Measurements from ENCODE around the gene GNG12. TPM values are rescaled to one million over a fixed set of nuclear protein-coding genes. Genes with fewer than 3 reads are reported as not detected.

GNG12 gene
- total RNA-seq, 2 experiments from 2014 or later = not detected

DNA sequence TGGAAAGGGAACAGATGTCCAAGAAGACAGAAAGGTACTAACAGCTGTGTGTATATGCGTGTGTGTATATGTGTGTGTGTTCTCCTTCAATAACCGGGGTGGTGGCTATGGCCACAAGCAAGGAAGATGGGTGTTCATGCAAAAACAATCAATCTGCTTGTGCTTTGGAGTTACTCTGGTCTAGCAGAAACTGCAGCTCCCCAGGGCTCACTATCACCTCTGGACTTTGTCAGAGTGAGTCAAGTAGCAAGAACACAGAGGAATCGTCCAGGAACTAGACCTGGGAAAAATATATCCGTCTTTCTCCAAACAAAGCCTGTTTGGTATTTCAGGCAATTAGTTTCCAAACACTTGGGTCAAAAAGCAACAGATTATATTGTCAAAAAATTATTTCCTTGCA lies 68.6 kb downstream of the GNG12 start:
- Mint-ChIP-seq H3K27me3 (peaks cover 50% of the 10 kb centered on the region), H3K9me3 (no peaks in the 10 kb centered on the region), H3K27ac (no peak overlapping the region), H3K4me3 (no peak overlapping the region), H3K4me1 (ENCODE audit: low read depth) (peaks cover 6% of the 10 kb centered on the region), H3K36me3 (ENCODE audit: low read depth) (no peaks in the 10 kb centered on the region)
- TF ChIP-seq CTCF (IDR thresholded peaks at IDR 0.05) = no peak
- intact Hi-C loops (cut with DNase I, micrococcal nuclease) = loop anchor here (5.0 to 10.0 kb wide), 2 partner anchors 77 to 530 kb away; partner anchors contain the start of gene GADD45A (in 1 of the 2)
- Histone ChIP-seq H3K27me3 (ENCODE audit: control insufficient read depth in 1 of 2, insufficient read depth in 2 of 2, low read length in 2 of 2) (peaks cover 9 to 14% of the 10 kb centered on the region in 2 experiments), H3K9me3 (ENCODE audit: control insufficient read depth in 1 of 2, insufficient read depth in 1 of 2, low read length in 2 of 2) (no peaks in the 10 kb centered on the region), H3K27ac (ENCODE audit: low read depth in 1 of 2, low read length in 2 of 2) (no peak overlapping the region), H3K4me3 (ENCODE audit: low read length) (no peak overlapping the region), H3K4me1 (ENCODE audit: insufficient read depth, low read length) (peaks cover 6% of the 10 kb centered on the region), H3K36me3 (ENCODE audit: insufficient read depth, low read length) (no peaks in the 10 kb centered on the region)
- ATAC-seq (ENCODE audit: poor library complexity) = no peak
- CTCF ChIA-PET = no interaction called here
- no peak for DNase-seq
- POLR2A ChIA-PET = no interaction called here

GRCh38 chr1:67761730-67762129 lies 71.5 kb downstream of the GNG12 start:
- intact Hi-C loops (cut with DNase I, micrococcal nuclease) = loop anchor here (5.0 to 10.0 kb wide), 2 partner anchors 74 to 527 kb away; partner anchors contain the start of gene GADD45A (in 1 of the 2)
- no peak overlapping the region for H3K4me3 Mint-ChIP-seq

DNA sequence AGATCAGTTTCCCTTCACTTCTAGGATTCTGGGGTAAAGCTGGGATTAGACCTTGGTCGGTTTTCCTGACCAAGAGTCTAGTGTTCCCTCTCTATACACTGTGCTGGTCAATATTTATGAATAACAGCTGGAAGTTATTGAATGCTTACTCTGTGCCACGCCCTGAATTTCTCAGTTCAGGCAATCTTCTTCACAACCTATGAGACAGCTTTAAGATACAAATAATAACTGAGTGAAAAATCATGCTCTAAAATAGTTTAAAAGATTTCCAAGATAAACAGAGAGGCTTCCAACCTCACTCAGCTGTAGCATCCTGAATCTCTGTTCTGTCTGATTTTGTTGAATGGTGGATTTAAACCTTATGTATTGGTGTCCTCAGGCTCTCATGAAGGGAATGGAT lies 72.2 kb downstream of the GNG12 start:
- Histone ChIP-seq H3K27ac (ENCODE audit: low read depth in 1 of 2, low read length in 2 of 2) (no peak overlapping the region), H3K4me3 (ENCODE audit: low read length) (no peak overlapping the region), H3K27me3 (ENCODE audit: control insufficient read depth in 1 of 2, insufficient read depth in 2 of 2, low read length in 2 of 2) (peaks cover 9 to 14% of the 10 kb centered on the region in 2 experiments), H3K9me3 (ENCODE audit: control insufficient read depth in 1 of 2, insufficient read depth in 1 of 2, low read length in 2 of 2) (no peaks in the 10 kb centered on the region), H3K36me3 (ENCODE audit: insufficient read depth, low read length) (no peaks in the 10 kb centered on the region), H3K4me1 (ENCODE audit: insufficient read depth, low read length) (no peaks in the 10 kb centered on the region)
- Mint-ChIP-seq H3K36me3 (ENCODE audit: low read depth) (no peaks in the 10 kb centered on the region), H3K9me3 (no peaks in the 10 kb centered on the region), H3K4me3 (no peak overlapping the region), H3K27ac (no peak overlapping the region), H3K27me3 (peaks cover 32% of the 10 kb centered on the region), H3K4me1 (ENCODE audit: low read depth) (peaks cover 3% of the 10 kb centered on the region)
- CTCF ChIA-PET = interaction anchor here (0.9 to 3.7 kb wide), 8 partner anchors 8 to 996 kb away, joined by 3 to 54 read pairs (median 4); no protein-coding TSS in a partner anchor
- TF ChIP-seq CTCF (IDR thresholded peaks at IDR 0.05) = no peak
- no peak for ATAC-seq (ENCODE audit: poor library complexity)
- DNase-seq = no peak
- intact Hi-C loops (cut with DNase I, micrococcal nuclease) = loop anchor here (5.0 to 10.0 kb wide), 2 partner anchors 74 to 526 kb away; partner anchors contain the start of gene GADD45A (in 1 of the 2)
- POLR2A ChIA-PET = interaction anchor here (2.0 to 2.1 kb wide), 2 partner anchors 76 to 200 kb away, joined by 10 to 11 read pairs; partner anchors contain the start of gene GADD45A

More at GRCh38 chr1:67761730-67762129, 71.5 kb downstream of the GNG12 start:
- Histone ChIP-seq H3K36me3 (ENCODE audit: insufficient read depth, low read length) (no peaks in the 10 kb centered on the region), H3K27me3 (ENCODE audit: control insufficient read depth in 1 of 2, insufficient read depth in 2 of 2, low read length in 2 of 2) (peaks cover 9 to 14% of the 10 kb centered on the region in 2 experiments), H3K4me1 (ENCODE audit: insufficient read depth, low read length) (peaks cover 6% of the 10 kb centered on the region), H3K27ac (ENCODE audit: low read depth in 1 of 2, low read length in 2 of 2) (no peak overlapping the region), H3K4me3 (ENCODE audit: low read length) (no peak overlapping the region), H3K9me3 (ENCODE audit: control insufficient read depth in 1 of 2, insufficient read depth in 1 of 2, low read length in 2 of 2) (no peaks in the 10 kb centered on the region)
- Mint-ChIP-seq H3K27me3 (peaks cover 35% of the 10 kb centered on the region), H3K36me3 (ENCODE audit: low read depth) (no peaks in the 10 kb centered on the region), H3K4me1 (ENCODE audit: low read depth) (peaks cover 6% of the 10 kb centered on the region), H3K9me3 (no peaks in the 10 kb centered on the region), H3K27ac (no peak overlapping the region)
- no peak for DNase-seq
- POLR2A ChIA-PET = no interaction called here
- CTCF ChIA-PET = interaction anchor here (2.9 to 3.7 kb wide), 2 partner anchors 200 to 226 kb away, joined by 8 to 54 read pairs; no protein-coding TSS in a partner anchor
- ATAC-seq (ENCODE audit: poor library complexity) = no peak
- TF ChIP-seq CTCF (IDR thresholded peaks at IDR 0.05) = no peak

Data from CD4-positive, alpha-beta T cell (primary cell).